Measurements from ENCODE around the gene PNMA6E. TPM values are rescaled to one million over a fixed set of nuclear protein-coding genes. Genes with fewer than 3 reads are reported as not detected.

The PNMA6E gene
- total and polyA plus RNA-seq, 4 donors = 0.08 TPM; not detected in 3

- H3K4me3 ChIP-seq = no peak overlapping the region
- 80 to 96% methylated on average over 8 of the region's 8 CpGs for WGBS, 2 donors
Measured at GRCh38 chrX:153351981-153352380, 49.2 kb downstream of the PNMA6E start.

DNA sequence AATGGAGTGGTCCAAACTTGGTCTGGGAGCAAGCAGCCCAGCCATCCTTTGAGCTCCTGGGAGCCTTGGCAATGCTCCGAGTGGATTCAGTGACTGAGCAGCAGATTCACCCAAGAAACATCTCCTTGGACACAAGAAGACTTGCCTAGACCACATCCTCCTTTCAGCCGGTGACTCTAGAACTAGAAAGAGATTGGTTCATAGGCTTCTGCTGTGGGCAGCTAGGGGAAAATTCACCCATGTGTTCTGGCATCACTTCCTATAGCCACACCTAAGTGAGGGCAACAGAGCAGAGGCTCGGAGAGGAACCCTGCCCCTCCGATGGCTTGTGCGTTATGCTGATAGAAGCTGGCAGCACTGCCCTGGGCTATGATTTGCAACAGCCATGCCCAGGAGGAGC is 51.2 kb downstream of the PNMA6E start:
- Histone ChIP-seq H3K27me3 (ENCODE audit: control insufficient read depth in 3 of 3, insufficient read depth in 3 of 3, low read length in 2 of 3) (no peaks in the 10 kb centered on the region), H3K36me3 (ENCODE audit: control insufficient read depth in 4 of 4, insufficient read depth in 4 of 4, low read length in 4 of 4) (peaks cover 4 to 14% (median 9%) of the 10 kb centered on the region in 4 donors), H3K4me1 (ENCODE audit: control insufficient read depth in 5 of 5, insufficient read depth in 5 of 5, low read length in 5 of 5) (no peaks in the 10 kb centered on the region), H3K9me3 (ENCODE audit: control insufficient read depth in 4 of 4, insufficient read depth in 3 of 4, low read length in 3 of 4) (peaks cover 0 to 15% (median 0%) of the 10 kb centered on the region in 4 donors), H3K4me3 (no peak overlapping the region), H3K27ac (ENCODE audit: low read depth in 1 of 2, low read length in 1 of 2) (no peak overlapping the region), H3K9ac (ENCODE audit: insufficient read depth in 1 of 2, low read length in 2 of 2) (no peak overlapping the region)
- 90% methylated on average over 5 of the region's 5 CpGs for WGBS, 2 donors
- no peak for DNase-seq
- TF ChIP-seq, protein P1, sequence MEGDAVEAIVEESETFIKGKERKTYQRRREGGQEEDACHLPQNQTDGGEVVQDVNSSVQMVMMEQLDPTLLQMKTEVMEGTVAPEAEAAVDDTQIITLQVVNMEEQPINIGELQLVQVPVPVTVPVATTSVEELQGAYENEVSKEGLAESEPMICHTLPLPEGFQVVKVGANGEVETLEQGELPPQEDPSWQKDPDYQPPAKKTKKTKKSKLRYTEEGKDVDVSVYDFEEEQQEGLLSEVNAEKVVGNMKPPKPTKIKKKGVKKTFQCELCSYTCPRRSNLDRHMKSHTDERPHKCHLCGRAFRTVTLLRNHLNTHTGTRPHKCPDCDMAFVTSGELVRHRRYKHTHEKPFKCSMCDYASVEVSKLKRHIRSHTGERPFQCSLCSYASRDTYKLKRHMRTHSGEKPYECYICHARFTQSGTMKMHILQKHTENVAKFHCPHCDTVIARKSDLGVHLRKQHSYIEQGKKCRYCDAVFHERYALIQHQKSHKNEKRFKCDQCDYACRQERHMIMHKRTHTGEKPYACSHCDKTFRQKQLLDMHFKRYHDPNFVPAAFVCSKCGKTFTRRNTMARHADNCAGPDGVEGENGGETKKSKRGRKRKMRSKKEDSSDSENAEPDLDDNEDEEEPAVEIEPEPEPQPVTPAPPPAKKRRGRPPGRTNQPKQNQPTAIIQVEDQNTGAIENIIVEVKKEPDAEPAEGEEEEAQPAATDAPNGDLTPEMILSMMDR (IDR thresholded peaks at IDR 0.05; ENCODE audit: control extremely low read depth, extremely low read depth) = no peak
- no peak for ATAC-seq (ENCODE audit: insufficient read depth, low FRiP score)

More at GRCh38 chrX:153351981-153352380, 49.2 kb downstream of the PNMA6E start:
- H3K9ac ChIP-seq (ENCODE audit: insufficient read depth in 1 of 2, low read length in 2 of 2) = no peak overlapping the region
- H3K9me3 ChIP-seq (ENCODE audit: control insufficient read depth in 4 of 4, insufficient read depth in 3 of 4, low read length in 3 of 4) = peaks cover 0 to 20% (median 0%) of the 10 kb centered on the region in 4 donors
- H3K4me1 ChIP-seq (ENCODE audit: control insufficient read depth in 5 of 5, insufficient read depth in 5 of 5, low read length in 5 of 5) = no peaks in the 10 kb centered on the region
- no peak overlapping the region for H3K27ac ChIP-seq (ENCODE audit: low read depth in 1 of 2, low read length in 1 of 2)
- DNase-seq (no peak), ATAC-seq (ENCODE audit: insufficient read depth, low FRiP score) (no peak)
- peaks cover 2 to 12% (median 7%) of the 10 kb centered on the region in 4 donors for H3K36me3 ChIP-seq (ENCODE audit: control insufficient read depth in 4 of 4, insufficient read depth in 4 of 4, low read length in 4 of 4)
- TF ChIP-seq, protein P1 (IDR thresholded peaks at IDR 0.05; ENCODE audit: control extremely low read depth, extremely low read depth) = no peak
- no peaks in the 10 kb centered on the region for H3K27me3 ChIP-seq (ENCODE audit: control insufficient read depth in 3 of 3, insufficient read depth in 3 of 3, low read length in 2 of 3)

- no peak overlapping the region for H3K9ac ChIP-seq (ENCODE audit: insufficient read depth in 1 of 2, low read length in 2 of 2)
- no peak overlapping the region for H3K27ac ChIP-seq (ENCODE audit: low read depth in 1 of 2, low read length in 1 of 2)
- no peak overlapping the region for H3K4me3 ChIP-seq
- peaks cover 5 to 14% (median 10%) of the 10 kb centered on the region in 4 donors for H3K36me3 ChIP-seq (ENCODE audit: control insufficient read depth in 4 of 4, insufficient read depth in 4 of 4, low read length in 4 of 4)
- ATAC-seq (ENCODE audit: insufficient read depth, low FRiP score) = no peak
- TF ChIP-seq, protein P1 (IDR thresholded peaks at IDR 0.05; ENCODE audit: control extremely low read depth, extremely low read depth) = no peak
- DNase-seq = no peak
- peaks cover 0 to 15% (median 0%) of the 10 kb centered on the region in 4 donors for H3K9me3 ChIP-seq (ENCODE audit: control insufficient read depth in 4 of 4, insufficient read depth in 3 of 4, low read length in 3 of 4)
- H3K27me3 ChIP-seq (ENCODE audit: control insufficient read depth in 3 of 3, insufficient read depth in 3 of 3, low read length in 2 of 3) = no peaks in the 10 kb centered on the region
- 89 to 96% methylated on average over 8 of the region's 8 CpGs for WGBS, 2 donors
- H3K4me1 ChIP-seq (ENCODE audit: control insufficient read depth in 5 of 5, insufficient read depth in 5 of 5, low read length in 5 of 5) = no peaks in the 10 kb centered on the region
Measured at GRCh38 chrX:153348421-153348820, 52.7 kb downstream of the PNMA6E start.

DNA sequence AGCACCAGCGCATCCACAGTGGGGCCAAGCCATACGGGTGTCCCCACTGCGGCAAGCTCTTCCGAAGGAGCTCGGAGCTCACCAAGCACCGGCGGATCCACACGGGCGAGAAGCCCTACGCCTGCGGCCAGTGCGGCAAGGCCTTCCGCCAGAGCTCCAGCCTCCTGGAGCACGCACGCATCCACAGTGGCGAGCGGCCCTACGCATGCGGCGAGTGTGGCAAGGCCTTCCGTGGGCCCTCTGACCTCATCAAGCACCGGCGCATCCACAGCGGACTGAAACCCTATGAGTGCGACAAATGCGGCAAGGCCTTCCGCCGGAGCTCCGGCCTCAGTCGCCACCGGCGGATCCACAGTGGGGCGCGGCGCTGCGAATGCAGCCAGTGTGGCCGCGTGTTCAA is 53.6 kb downstream of the PNMA6E start:
- TF ChIP-seq, protein P1 (IDR thresholded peaks at IDR 0.05; ENCODE audit: control extremely low read depth, extremely low read depth) = no peak
- no peak for DNase-seq

More for the DNA sequence above, 53.6 kb downstream of the PNMA6E start:
- Histone ChIP-seq H3K36me3 (ENCODE audit: control insufficient read depth in 4 of 4, insufficient read depth in 4 of 4, low read length in 4 of 4) (peaks cover 5 to 14% (median 10%) of the 10 kb centered on the region in 4 donors), H3K9me3 (ENCODE audit: control insufficient read depth in 4 of 4, insufficient read depth in 3 of 4, low read length in 3 of 4) (peaks cover 0 to 15% (median 0%) of the 10 kb centered on the region in 4 donors), H3K4me1 (ENCODE audit: control insufficient read depth in 5 of 5, insufficient read depth in 5 of 5, low read length in 5 of 5) (no peaks in the 10 kb centered on the region), H3K9ac (ENCODE audit: insufficient read depth in 1 of 2, low read length in 2 of 2) (no peak overlapping the region), H3K4me3 (no peak overlapping the region), H3K27me3 (ENCODE audit: control insufficient read depth in 3 of 3, insufficient read depth in 3 of 3, low read length in 2 of 3) (no peaks in the 10 kb centered on the region), H3K27ac (ENCODE audit: low read depth in 1 of 2, low read length in 1 of 2) (no peak overlapping the region)
- WGBS, 2 donors = 95 to 98% methylated on average over 34 to 38 of the region's 38 CpGs
- ATAC-seq (ENCODE audit: insufficient read depth, low FRiP score) = no peak
